Natural killer cell (primary cell): ENCODE data around the gene CST6. TPM values are rescaled to one million over a fixed set of nuclear protein-coding genes. Genes with fewer than 3 reads are reported as not detected.

Source experiments
- ATAC-seq, 3 donors: fragments of 150-1000 bp in 2 of 3; fragments of 200-7000 bp in 1 of 3; cut with Tn5 transposase; 1 replicate in 1 of 3; 2 replicates in 2 of 3; pipeline ENCODE4 v1.10.0; 2021; ENCODE audit warnings: mild to moderate bottlenecking in 2 of 3, moderate library complexity in 2 of 3
- DNase-seq, 2 donors: peaks; one replicate each; pipeline versions ENCODE4 v3.0.0 to v3.0.0-alpha.2; 2013 to 2021; ENCODE audit warnings: mixed read lengths in 1 of 2
- H3K27ac ChIP-seq: one replicate; pipeline ENCODE4 v1.5.1; 2013; ENCODE audit warnings: mild to moderate bottlenecking, low read length
- H3K27me3 ChIP-seq: one replicate; pipeline ENCODE4 v1.6.1; 2013; ENCODE audit warnings: low read length; ENCODE audit not compliant: control insufficient read depth, insufficient read depth
- H3K36me3 ChIP-seq: one replicate; pipeline ENCODE4 v1.6.1; 2013; ENCODE audit warnings: low read length; ENCODE audit not compliant: control insufficient read depth, insufficient read depth
- H3K4me1 ChIP-seq: one replicate; pipeline ENCODE4 v1.6.1; 2013; ENCODE audit warnings: low read length; ENCODE audit not compliant: control insufficient read depth, insufficient read depth
- H3K4me3 ChIP-seq: one replicate; pipeline ENCODE4 v1.5.1; 2013; ENCODE audit warnings: low read length
- H3K9me3 ChIP-seq: one replicate; pipeline ENCODE4 v1.6.1; 2013; ENCODE audit warnings: low read length; ENCODE audit not compliant: control insufficient read depth, insufficient read depth
- H3K27ac Mint-ChIP-seq, 2 donors: one replicate each; pipeline ENCODE4 v1.8.0; 2022; ENCODE audit warnings: mild to moderate bottlenecking in 2 of 2, mixed read lengths in 2 of 2, moderate library complexity in 1 of 2
- H3K27me3 Mint-ChIP-seq, 2 donors: one replicate each; pipeline ENCODE4 v1.8.0; 2022; ENCODE audit warnings: low read depth in 2 of 2, mixed read lengths in 2 of 2
- H3K36me3 Mint-ChIP-seq: one replicate; pipeline ENCODE4 v1.8.0; 2022; ENCODE audit warnings: mixed read lengths
- H3K4me1 Mint-ChIP-seq, 2 donors: one replicate each; pipeline ENCODE4 v1.8.0; 2022; ENCODE audit warnings: mixed read lengths in 2 of 2
- H3K4me3 Mint-ChIP-seq: one replicate; pipeline ENCODE4 v1.8.0; 2022; ENCODE audit warnings: mild to moderate bottlenecking, moderate library complexity, mixed read lengths
- H3K9me3 Mint-ChIP-seq, 2 donors: one replicate each; pipeline ENCODE4 v1.8.0; 2022; ENCODE audit warnings: mixed read lengths in 2 of 2
- WGBS: methylation state at CpG from one replicate; pipeline ENCODE4 v1.1.7; 2013; ENCODE audit warnings: missing lambda C conversion rate; ENCODE audit not compliant: insufficient coverage; 5-methylcytosine and 5-hydroxymethylcytosine counted together
- intact Hi-C: fragments of 100-400 bp; cut with micrococcal nuclease; formaldehyde crosslinking; loops from one replicate; pipeline ENCODE4 v1.14.2; 2022
- total RNA-seq, 4 donors: library from RNA; stranded (reverse); fragments of 120-200 nt in 1 of 4; gene quantifications; one replicate each; pipeline versions ENCODE4 v1.2.3 to v1.2.4, GENCODE V29; 2013 to 2022
- TF ChIP-seq, protein P1 (sequence below): fragments of 200-600 bp; IDR thresholded peaks from one replicate; pipeline ENCODE4 v1.8.0; 2022; ENCODE audit warnings: antibody characterized with exemption

Gene CST6
- total RNA-seq, 3 donors from 2014 or later (not counting 1 experiment from before 2014, with no cell fraction given): not detected

DNA sequence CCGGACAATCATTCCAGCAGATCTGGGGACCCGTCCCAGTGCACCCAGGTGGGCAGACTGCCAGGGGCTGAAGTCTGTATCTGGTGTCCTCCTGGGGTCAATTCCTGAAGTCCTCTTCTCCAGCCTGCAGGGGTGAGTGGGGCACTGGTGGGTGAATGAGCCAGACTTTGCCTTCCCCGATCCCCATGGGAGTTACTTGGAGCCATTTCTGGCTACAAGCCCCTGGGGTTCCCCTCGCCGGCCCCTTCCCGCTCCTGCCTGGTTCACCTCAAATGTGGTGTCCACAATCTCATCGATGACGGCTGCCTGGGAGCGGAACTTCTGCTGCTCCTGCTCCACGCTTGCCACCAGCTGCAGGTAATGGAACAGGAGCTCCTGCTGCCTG is 5.0 kb downstream of the CST6 start:
- intact Hi-C loops: no loop called here
- TF ChIP-seq, protein P1, sequence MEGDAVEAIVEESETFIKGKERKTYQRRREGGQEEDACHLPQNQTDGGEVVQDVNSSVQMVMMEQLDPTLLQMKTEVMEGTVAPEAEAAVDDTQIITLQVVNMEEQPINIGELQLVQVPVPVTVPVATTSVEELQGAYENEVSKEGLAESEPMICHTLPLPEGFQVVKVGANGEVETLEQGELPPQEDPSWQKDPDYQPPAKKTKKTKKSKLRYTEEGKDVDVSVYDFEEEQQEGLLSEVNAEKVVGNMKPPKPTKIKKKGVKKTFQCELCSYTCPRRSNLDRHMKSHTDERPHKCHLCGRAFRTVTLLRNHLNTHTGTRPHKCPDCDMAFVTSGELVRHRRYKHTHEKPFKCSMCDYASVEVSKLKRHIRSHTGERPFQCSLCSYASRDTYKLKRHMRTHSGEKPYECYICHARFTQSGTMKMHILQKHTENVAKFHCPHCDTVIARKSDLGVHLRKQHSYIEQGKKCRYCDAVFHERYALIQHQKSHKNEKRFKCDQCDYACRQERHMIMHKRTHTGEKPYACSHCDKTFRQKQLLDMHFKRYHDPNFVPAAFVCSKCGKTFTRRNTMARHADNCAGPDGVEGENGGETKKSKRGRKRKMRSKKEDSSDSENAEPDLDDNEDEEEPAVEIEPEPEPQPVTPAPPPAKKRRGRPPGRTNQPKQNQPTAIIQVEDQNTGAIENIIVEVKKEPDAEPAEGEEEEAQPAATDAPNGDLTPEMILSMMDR: no peak
- Histone ChIP-seq H3K4me3 (no peak overlapping the region), H3K4me1 (peaks cover 25% of the 10 kb centered on the region), H3K27me3 (peaks cover 9% of the 10 kb centered on the region), H3K36me3 (no peaks in the 10 kb centered on the region), H3K9me3 (no peaks in the 10 kb centered on the region), H3K27ac (no peak overlapping the region)
- ATAC-seq (no peak), DNase-seq (no peak)
- Mint-ChIP-seq H3K4me3 (no peak overlapping the region), H3K27ac (peak overlapping the region in 1 of 2 donors; percentile 70), H3K9me3 (no peaks in the 10 kb centered on the region), H3K36me3 (no peaks in the 10 kb centered on the region), H3K4me1 (peaks cover 20 to 26% of the 10 kb centered on the region in 2 donors), H3K27me3 (no peaks in the 10 kb centered on the region)
- WGBS: 91% methylated on average over 10 of the region's 10 CpGs

DNA sequence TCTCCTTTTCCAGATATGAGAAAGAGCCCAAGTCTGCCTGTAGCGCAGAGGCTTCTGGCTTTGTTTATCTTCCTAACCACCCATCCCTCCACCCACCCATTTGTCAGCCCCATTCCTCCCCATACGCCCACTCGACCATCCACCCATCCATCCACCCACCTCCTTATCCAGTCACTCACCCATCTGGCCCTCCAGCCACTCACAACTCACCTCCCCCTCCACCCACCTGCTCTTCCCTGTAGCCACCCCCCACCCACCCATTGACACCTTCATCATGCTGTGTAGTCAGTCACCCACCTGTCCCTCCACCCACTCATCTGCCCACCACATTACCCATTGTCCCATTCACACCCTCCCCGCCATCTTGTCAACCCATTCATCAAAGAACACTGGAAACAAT is 5.5 kb downstream of the CST6 start:
- Histone ChIP-seq H3K27ac (no peak overlapping the region), H3K36me3 (no peaks in the 10 kb centered on the region), H3K4me1 (peaks cover 26% of the 10 kb centered on the region), H3K27me3 (peaks cover 6% of the 10 kb centered on the region), H3K4me3 (no peak overlapping the region), H3K9me3 (no peaks in the 10 kb centered on the region)
- Mint-ChIP-seq H3K36me3 (no peaks in the 10 kb centered on the region), H3K9me3 (no peaks in the 10 kb centered on the region), H3K27me3 (peaks cover 0 to under 1% of the 10 kb centered on the region in 2 donors), H3K27ac (peak overlapping the region in 1 of 2 donors; percentile 16), H3K4me3 (no peak overlapping the region), H3K4me1 (peaks cover 25 to 32% of the 10 kb centered on the region in 2 donors)
- DNase-seq (no peak), ATAC-seq (no peak)
- WGBS: 82% methylated on average over 4 of the region's 4 CpGs
- intact Hi-C loops: no loop called here
- TF ChIP-seq, protein P1: no peak

DNA sequence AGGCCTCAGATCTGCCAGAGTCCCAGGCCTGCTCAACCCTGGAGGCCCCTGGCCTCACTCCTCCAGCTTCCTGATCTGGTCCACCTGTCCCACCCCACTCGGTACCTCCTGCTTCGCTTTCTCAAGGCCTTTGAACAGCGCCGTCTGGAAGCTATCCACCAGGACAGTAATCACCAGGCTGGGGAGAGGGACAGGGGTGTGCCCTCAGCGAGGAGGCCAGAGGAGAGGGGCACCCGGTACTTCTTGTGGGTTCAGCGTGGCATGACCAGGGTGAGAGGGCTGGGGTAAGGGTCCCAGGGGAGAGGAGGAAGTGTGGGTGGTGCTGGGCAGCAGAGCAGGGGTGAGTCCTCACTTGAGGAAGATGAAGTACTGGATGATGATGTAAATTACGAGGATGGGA is 8.4 kb downstream of the CST6 start:
- Histone ChIP-seq H3K4me3 (no peak overlapping the region), H3K9me3 (no peaks in the 10 kb centered on the region), H3K36me3 (no peaks in the 10 kb centered on the region), H3K27ac (peak overlapping the region; percentile 61), H3K27me3 (no peaks in the 10 kb centered on the region), H3K4me1 (peaks cover 31% of the 10 kb centered on the region)
- TF ChIP-seq, protein P1: no peak
- intact Hi-C loops: loop anchor here (2.0 kb wide), 1 partner anchor 17 kb away; the partner anchor contains the start of genes BANF1 and EIF1AD
- H3K36me3 Mint-ChIP-seq: no peaks in the 10 kb centered on the region
- peak overlapping the region; percentile 82 for H3K4me3 Mint-ChIP-seq
- ATAC-seq (no peak), DNase-seq (no peak)
- H3K4me1 Mint-ChIP-seq: peaks cover 30 to 32% of the 10 kb centered on the region in 2 donors
- H3K27ac Mint-ChIP-seq: peak overlapping the region; percentile 57 to 91
- WGBS: 74% methylated on average over 8 of the region's 8 CpGs
- H3K9me3 Mint-ChIP-seq: no peaks in the 10 kb centered on the region
- peaks cover 4 to 5% of the 10 kb centered on the region in 2 donors for H3K27me3 Mint-ChIP-seq
